Measurements from ENCODE around the gene NYAP2. TPM values are rescaled to one million over a fixed set of nuclear protein-coding genes. Genes with fewer than 3 reads are reported as not detected.

NYAP2 gene
- total RNA-seq, 1 donor from 2014 or later: not detected

- ATAC-seq: no peak
- intact Hi-C loops (cut with DNase I): no loop called here
- DNase-seq (ENCODE audit: missing footprints): no peak
Observed at GRCh38 chr2:225598426-225598825, 198.9 kb downstream of the NYAP2 start.

GRCh38 chr2:225598897-225599296, 199.4 kb downstream of the NYAP2 start:
- DNase-seq (ENCODE audit: missing footprints) (no peak), ATAC-seq (no peak)
- intact Hi-C loops (cut with DNase I): no loop called here

- intact Hi-C loops (cut with DNase I): no loop called here
- DNase-seq (ENCODE audit: missing footprints) (no peak), ATAC-seq (no peak)
Observed at GRCh38 chr2:225599856-225600255, 200.3 kb downstream of the NYAP2 start.

- DNase-seq (ENCODE audit: missing footprints) (no peak), ATAC-seq (no peak)
- intact Hi-C loops (cut with DNase I): no loop called here
Observed at GRCh38 chr2:225600444-225600843, 200.9 kb downstream of the NYAP2 start.

DNA sequence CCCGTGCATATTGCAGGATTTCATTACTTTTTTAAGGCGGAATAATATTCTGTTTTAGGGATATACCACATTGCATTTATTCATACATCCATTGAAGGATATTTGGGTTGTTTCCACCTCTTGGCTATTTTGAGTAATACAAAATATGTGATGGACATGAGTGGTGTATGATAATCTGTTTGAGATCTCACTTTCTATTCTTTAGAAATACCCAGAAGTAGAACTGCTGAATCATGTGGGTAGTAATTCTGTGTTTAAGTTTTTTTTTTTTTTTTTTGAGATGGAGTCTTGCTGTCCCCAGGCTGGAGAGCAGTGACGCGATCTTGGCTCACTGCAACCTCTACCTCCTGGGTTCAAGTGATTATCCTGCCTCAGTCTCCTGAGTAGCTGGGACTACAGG, 201.4 kb downstream of the NYAP2 start:
- ATAC-seq (no peak), DNase-seq (ENCODE audit: missing footprints) (no peak)
- intact Hi-C loops (cut with DNase I): no loop called here

DNA sequence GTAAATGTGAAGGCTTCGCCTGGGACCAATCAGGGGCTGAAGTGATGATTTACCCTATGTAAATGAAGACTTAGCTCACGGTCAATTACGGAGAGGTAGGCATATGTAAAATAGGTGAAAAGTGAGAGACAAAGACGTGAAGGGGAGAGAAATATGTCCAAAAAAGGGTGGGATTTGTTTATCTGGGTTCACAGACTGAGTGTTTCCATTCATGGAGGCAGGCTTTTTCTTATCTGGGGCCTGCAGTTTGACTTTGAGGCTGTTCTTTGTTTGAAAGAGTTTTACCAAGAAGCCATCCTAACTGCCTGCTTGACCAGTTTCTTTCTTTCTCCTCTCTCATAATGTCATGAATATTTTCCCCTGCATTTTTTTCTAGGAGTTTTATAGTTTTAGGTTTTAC, 202.7 kb downstream of the NYAP2 start:
- no peak for ATAC-seq
- intact Hi-C loops (cut with DNase I): no loop called here
- DNase-seq (ENCODE audit: missing footprints): no peak

GRCh38 chr2:225608136-225608535, 208.6 kb downstream of the NYAP2 start:
- ATAC-seq (no peak), DNase-seq (ENCODE audit: missing footprints) (no peak)
- intact Hi-C loops (cut with DNase I): no loop called here

DNA sequence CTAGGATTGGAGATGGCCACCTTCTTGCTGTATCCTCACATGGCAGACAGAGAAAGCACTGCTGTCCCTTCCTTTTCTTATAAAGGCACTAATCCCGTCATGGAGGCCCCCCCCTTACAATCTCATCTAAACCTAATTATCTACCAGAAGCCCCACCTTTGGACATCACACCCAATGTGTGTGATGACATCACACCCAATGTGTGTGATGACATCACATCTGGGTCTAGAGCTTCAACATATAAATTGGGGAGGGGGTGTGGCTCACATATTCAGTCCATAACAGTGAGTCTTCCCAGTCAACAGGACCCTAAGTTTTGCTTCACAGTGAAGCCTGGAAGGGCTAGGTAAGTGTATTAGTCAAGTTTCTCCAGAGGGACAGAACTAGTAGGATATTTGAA, 213.1 kb downstream of the NYAP2 start:
- intact Hi-C loops (cut with DNase I): no loop called here
- DNase-seq (ENCODE audit: missing footprints): no peak
- ATAC-seq: no peak

- no peak for DNase-seq (ENCODE audit: missing footprints)
- intact Hi-C loops (cut with DNase I): no loop called here
- no peak for ATAC-seq
Observed at GRCh38 chr2:225614915-225615314, 215.4 kb downstream of the NYAP2 start.

GRCh38 chr2:225615514-225615913, 216.0 kb downstream of the NYAP2 start:
- no peak for ATAC-seq
- intact Hi-C loops (cut with DNase I): no loop called here

DNA sequence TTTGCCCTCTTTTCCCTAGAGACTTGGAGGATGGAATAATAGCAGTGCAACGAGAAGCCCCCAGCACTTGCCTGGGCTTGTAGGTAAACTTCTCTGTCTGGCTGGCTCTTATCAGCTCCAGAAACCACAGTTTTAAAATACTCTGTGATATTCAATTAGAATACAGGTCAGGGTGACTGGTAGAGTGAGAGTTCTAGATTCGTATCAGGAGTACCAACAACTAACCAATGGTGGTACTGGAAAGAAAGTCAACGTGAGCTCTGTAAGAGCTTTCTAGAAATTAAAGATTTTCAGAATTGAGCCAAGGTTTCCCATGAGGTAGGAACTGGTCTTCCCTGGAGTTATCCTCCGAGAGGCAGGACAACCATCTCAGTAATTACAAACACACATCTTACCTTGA, 216.9 kb downstream of the NYAP2 start:
- ATAC-seq: no peak
- intact Hi-C loops (cut with DNase I): no loop called here
- no peak for DNase-seq (ENCODE audit: missing footprints)

More at GRCh38 chr2:225615514-225615913, 216.0 kb downstream of the NYAP2 start:
- no peak for DNase-seq (ENCODE audit: missing footprints)

GRCh38 chr2:225616848-225617247, 217.3 kb downstream of the NYAP2 start:
- ATAC-seq (no peak), DNase-seq (ENCODE audit: missing footprints) (no peak)
- intact Hi-C loops (cut with DNase I): no loop called here

GRCh38 chr2:225620227-225620626, 220.7 kb downstream of the NYAP2 start:
- ATAC-seq: no peak
- intact Hi-C loops (cut with DNase I): no loop called here
- DNase-seq (ENCODE audit: missing footprints): no peak

DNA sequence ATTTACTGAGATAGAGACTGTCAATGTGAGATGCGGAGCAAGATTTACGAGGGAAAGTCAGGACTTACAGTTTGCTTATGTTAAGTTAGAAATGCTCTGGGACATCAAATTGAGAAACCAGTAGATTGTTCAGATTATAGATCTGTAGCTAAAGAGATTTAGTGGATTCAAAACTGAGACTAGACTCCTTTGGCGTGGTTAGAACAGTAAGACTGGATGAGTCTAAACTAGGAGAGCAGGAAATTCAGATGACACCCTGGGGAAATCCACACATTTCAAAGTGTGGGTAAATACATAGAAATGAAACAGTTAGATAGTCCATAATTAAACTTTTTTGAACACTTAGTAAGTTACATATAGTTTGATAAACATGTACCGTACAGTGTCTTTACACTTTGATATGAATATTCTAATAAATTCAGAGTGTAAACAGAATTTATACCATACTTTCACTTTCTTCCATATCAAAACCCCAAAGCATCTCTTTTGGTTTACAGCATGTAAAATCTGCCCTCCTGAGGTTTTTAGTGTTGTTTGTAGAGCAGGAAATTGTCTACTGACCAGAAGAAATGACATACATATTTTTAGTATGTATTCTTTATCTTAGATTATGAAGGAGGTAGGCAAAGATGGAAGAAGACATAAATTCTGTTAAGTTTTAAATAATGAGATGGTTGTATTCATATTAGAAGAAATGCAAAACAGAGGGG, 231.5 kb downstream of the NYAP2 start:
- no peak for ATAC-seq
- DNase-seq (ENCODE audit: missing footprints): no peak
- intact Hi-C loops (cut with DNase I): no loop called here

GRCh38 chr2:225632351-225632750, 232.8 kb downstream of the NYAP2 start:
- intact Hi-C loops (cut with DNase I): no loop called here
- DNase-seq (ENCODE audit: missing footprints) (no peak), ATAC-seq (no peak)

DNA sequence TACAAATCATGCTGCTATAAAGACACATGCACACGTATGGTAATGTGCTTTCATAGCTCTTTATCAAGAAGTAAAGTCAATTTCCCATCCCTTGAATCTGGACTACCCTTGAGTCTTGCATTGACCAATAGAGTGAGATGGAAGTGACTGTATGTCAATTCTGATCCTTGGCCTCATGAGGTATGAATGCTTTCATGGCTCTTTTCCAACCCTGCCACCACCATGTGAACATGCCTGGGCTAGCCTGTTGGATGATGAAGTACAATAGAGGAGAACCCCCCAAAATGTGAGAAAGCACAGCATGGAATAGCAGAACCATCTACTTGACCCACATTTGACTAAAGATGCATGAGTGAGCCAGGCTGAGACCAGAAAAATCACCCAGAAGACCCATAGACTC, 237.0 kb downstream of the NYAP2 start:
- ATAC-seq: no peak
- intact Hi-C loops (cut with DNase I): no loop called here

GRCh38 chr2:225637259-225637658, 237.7 kb downstream of the NYAP2 start:
- ATAC-seq (no peak), DNase-seq (ENCODE audit: missing footprints) (no peak)
- intact Hi-C loops (cut with DNase I): no loop called here

More for the DNA sequence above, 237.0 kb downstream of the NYAP2 start:
- DNase-seq (ENCODE audit: missing footprints): no peak

GRCh38 chr2:225640550-225640949, 241.0 kb downstream of the NYAP2 start:
- intact Hi-C loops (cut with DNase I): no loop called here
- DNase-seq (ENCODE audit: missing footprints): no peak
- no peak for ATAC-seq

DNA sequence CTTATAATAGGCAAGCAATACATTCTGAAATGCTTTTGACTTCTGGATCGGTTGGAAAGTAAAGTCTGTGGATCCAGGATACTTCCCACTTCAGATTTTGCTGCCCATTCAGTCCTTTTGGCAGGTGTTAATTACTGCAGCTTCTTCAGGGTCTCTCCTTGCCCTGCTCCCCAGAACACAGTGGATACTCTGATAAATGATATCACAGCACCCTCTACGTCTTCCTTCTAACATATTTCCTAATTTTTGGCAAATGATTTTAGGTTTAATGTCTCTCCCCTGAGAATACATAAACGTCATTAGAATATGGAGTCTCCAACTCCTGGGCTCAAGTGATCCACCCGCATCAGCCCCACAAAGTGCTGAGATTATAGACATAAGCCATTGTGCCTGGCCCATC, 249.8 kb downstream of the NYAP2 start:
- intact Hi-C loops (cut with DNase I): no loop called here
- DNase-seq (ENCODE audit: missing footprints): no peak
- no peak for ATAC-seq

- no peak for DNase-seq (ENCODE audit: missing footprints)
- no peak for ATAC-seq
- intact Hi-C loops (cut with DNase I): no loop called here
Observed at GRCh38 chr2:225650041-225650440, 250.5 kb downstream of the NYAP2 start.

Data from Right ventricle myocardium inferior (tissue), 1 donor.